GM12891 (cell line): ENCODE data around the gene MEIS1.

Experiments
- PAX5 ChIP-seq: IDR thresholded peaks from 2 replicates; pipeline ENCODE4 v1.6.1; 2011; ENCODE audit warnings: low read length, moderate library complexity, mild to moderate bottlenecking; ENCODE audit not compliant: insufficient read depth, severe bottlenecking
- POLR2A ChIP-seq: IDR thresholded peaks from 2 replicates; pipeline ENCODE4 v1.6.1; 2011; ENCODE audit warnings: low read depth, low read length, control low read depth
- POLR2AphosphoS5 ChIP-seq: IDR thresholded peaks from 2 replicates; pipeline ENCODE4 v1.6.1; 2011; ENCODE audit warnings: low read depth, low read length, control low read depth
- TAF1 ChIP-seq: IDR thresholded peaks from 2 replicates; pipeline ENCODE4 v1.6.1; 2011; ENCODE audit warnings: low read depth, low read length, control low read depth

GRCh38 chr2:66423391-66424124, 11.4 kb upstream of the MEIS1 start:
- TF ChIP-seq POLR2A, result no peak
- no peak for TF ChIP-seq POLR2AphosphoS5
- no peak for TF ChIP-seq TAF1
- no peak for TF ChIP-seq PAX5
